IgD-negative memory B cell (primary cell): Measurements from ENCODE around the gene MID2. TPM values are rescaled to one million over a fixed set of nuclear protein-coding genes. Genes with fewer than 3 reads are reported as not detected.

Source experiments
- H3K27ac Mint-ChIP-seq, 3 donors: one replicate each; pipeline ENCODE4 v1.8.0; 2020 to 2022; ENCODE audit warnings: mild to moderate bottlenecking in 3 of 3, mixed read lengths in 3 of 3, moderate library complexity in 1 of 3
- H3K27me3 Mint-ChIP-seq: one replicate; pipeline ENCODE4 v1.8.0; 2021; ENCODE audit warnings: mixed read lengths
- H3K36me3 Mint-ChIP-seq: one replicate; pipeline ENCODE4 v1.8.0; 2020; ENCODE audit warnings: mild to moderate bottlenecking, mixed read lengths
- H3K4me1 Mint-ChIP-seq, 3 donors: one replicate each; pipeline ENCODE4 v1.8.0; 2020 to 2022; ENCODE audit warnings: mixed read lengths in 3 of 3, mild to moderate bottlenecking in 1 of 3
- H3K4me3 Mint-ChIP-seq, 4 donors: one replicate each; pipeline ENCODE4 v1.8.0; 2020 to 2022; ENCODE audit warnings: mild to moderate bottlenecking in 4 of 4, mixed read lengths in 4 of 4, moderate library complexity in 3 of 4
- H3K9me3 Mint-ChIP-seq, 3 donors: one replicate each; pipeline ENCODE4 v1.8.0; 2020 to 2021; ENCODE audit warnings: mixed read lengths in 3 of 3, mild to moderate bottlenecking in 1 of 3
- polyA plus RNA-seq: library from polyadenylated mRNA; unstranded; fragments of 300-500 nt; fragmentation: Illumina TruSeq; gene quantifications from one replicate; pipeline ENCODE4 v1.2.3, GENCODE V29; 2021

The MID2 gene
- polyA plus RNA-seq, 1 donor from 2014 or later: 2.4 TPM

DNA sequence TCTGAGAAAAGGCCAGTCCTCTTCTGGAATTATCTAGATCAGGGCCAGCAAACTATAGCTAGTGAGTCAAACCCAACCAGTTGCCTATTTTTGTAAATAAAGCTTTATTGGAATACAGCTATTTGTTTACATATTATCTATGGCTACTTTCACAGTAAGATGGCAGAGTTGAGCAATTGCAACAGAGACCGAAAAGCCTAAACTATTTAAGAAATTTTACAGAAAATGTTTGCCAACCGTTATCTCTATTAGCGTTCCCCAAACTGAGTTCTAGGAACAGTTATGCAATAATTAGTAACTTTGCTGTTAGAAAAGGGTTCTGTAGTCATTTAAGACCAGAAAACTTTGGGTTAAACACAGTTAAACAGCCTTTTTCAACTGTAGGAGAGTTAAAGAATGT lies 146.0 kb downstream of the MID2 start:
- no peaks in the 10 kb centered on the region for H3K9me3 Mint-ChIP-seq
- H3K36me3 Mint-ChIP-seq: no peaks in the 10 kb centered on the region
- H3K4me1 Mint-ChIP-seq: no peaks in the 10 kb centered on the region

More for the DNA sequence above, 146.0 kb downstream of the MID2 start:
- peaks cover 5% of the 10 kb centered on the region for H3K27me3 Mint-ChIP-seq
- H3K27ac Mint-ChIP-seq: no peak overlapping the region
- H3K4me3 Mint-ChIP-seq: no peak overlapping the region

Other genes starting within 250 kb of the MID2 start
- 45.6 TPM for gene PRPS1, start 197.4 kb upstream of the MID2 start, polyA plus RNA-seq
- 1,475 TPM for gene TSC22D3, start 50.1 kb upstream of the MID2 start, polyA plus RNA-seq
- not detected for gene NCBP2L, start 48.1 kb upstream of the MID2 start, polyA plus RNA-seq
- gene TEX13B, start 156.5 kb downstream of the MID2 start, polyA plus RNA-seq: not detected
- gene VSIG1, start 219.2 kb downstream of the MID2 start, polyA plus RNA-seq: 7.7 TPM